Measurements from ENCODE around the gene IGLL5.
"Not testable (repeated sequence)": the region's sequence is repeated elsewhere in the genome, so short reads cannot be mapped to it uniquely, and the experiment has no call there.

The IGLL5 gene

DNA sequence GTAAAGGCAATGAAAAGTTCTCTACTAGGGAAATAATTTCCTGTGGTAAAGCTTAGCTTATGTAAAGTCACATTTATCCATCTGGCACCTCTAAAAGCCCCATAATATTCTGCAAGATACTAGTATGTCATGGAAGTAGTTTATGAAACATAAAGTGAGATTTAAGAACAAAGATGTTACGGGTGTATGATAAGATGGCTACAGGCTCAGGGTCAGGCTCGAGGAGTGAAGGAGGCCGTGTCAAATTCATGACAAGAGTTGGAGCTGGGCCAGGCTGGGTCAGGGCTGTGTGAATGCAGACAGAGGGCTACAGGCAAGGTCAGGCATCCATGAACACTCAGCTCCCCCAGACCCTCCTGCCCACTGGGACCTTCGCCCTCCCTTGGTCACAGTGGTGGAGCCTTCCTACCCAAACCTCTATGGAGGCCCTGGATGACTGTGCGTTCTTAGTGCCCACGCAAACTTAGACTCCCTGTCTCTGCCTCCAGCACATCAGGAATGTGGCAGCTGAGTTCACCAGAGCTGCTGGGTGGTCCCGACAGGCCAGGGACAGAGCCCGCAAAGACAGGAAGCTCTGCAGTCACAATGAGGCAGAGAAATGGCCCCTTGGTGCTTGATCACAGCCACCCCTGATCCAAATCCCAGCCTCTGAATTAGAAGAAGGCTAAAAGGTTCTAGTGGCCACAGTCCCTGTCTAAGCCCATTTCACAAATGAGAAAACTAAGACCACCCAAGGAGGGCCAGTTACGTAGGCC lies 14.8 kb downstream of the IGLL5 start:
- no peak for DNase-seq

DNA sequence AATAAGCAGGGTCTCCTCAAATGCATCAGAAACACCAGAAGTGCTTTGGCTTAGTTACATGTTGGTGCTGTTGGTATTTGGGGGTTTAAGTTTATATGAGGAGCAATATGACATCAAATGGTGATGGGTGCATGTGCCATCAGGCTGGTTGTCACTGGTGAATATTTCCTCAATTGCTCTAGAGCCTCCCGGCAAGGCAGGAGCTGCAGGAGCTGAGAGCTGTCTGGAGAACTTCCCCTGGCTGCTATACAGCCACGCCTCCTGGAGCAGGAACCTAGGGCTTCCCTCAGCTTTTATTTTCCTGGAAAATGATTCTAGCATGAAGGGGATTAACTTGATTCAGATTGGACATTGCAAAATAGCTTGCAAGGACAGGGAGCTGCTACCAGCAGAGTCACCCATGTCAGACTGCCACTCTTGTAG lies 15.8 kb downstream of the IGLL5 start:
- no peak for DNase-seq

DNA sequence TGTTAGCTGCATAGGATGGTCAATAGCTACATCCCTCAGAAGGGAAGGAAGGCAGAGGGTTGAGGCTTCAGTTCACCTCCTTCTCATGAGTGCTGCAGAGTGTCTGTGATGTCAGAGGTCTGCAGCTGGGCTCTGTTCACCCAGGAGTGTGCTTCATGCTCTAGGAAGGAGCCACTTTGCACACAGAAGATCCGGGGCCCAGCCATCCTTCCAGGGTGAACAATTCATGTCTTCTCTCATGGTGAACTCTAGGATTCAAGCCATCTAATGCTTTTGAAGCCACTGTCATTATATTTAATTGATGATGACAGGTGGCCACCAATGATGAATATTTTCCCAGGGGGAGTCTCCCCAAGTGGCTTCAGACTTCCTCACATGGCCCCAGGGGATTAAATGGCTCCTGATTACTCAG lies 16.2 kb downstream of the IGLL5 start:
- DNase-seq, result not testable (repeated sequence)

DNA sequence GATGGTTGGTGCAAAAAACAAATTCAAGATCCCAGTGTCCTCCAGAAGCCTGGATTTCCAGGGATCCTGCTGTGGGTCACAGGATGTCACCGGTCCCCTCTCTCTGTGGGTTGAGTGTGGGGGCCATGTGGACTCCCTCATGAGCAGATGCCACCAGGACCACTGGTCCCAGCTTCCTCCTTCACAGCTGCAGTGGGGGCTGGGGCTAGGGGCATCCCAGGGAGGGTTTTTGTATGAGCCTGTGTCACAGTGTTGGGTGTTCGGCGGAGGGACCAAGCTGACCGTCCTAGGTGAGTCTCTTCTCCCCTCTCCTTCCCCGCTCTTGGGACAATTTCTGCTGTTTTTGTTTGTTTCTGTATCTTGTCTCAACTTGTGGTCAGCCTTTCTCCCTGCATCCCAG lies 17.1 kb downstream of the IGLL5 start:
- DNase-seq, result not testable (repeated sequence)

- not testable (repeated sequence) for DNase-seq
Observed at GRCh38 chr22:22906391-22906790, 18.8 kb downstream of the IGLL5 start.

DNA sequence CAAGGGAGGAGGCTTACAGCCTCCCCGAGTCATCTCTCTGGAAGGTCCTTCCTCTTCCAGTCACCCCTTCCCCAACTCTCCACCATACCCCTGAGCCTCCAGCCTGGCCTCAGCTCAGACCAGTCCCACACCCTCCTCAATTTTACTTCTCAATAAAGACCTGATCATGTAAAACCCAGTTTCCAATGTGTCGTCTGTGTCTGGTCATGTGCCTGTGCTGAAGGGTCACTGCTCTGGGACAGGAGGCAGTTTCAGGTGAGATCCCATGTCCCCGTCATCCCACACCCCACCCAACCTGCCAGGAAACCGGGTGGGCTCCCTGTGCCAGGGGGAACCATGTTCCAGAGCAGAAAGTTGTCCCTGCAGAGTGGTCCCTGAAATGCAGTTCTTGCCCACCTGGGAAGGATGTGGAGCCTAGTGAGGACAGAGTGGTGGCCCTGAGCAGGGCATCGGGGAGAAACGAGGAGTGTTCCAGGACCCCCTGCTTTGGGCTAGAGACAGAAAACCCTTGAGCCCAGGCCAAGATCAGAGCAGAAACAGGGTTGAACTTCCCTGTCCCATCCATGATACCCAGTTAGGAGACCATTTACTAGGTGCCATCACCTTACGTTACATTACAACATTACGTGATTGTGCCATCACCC lies 19.4 kb downstream of the IGLL5 start:
- no peak for DNase-seq

GRCh38 chr22:22907551-22908494 lies 20.2 kb downstream of the IGLL5 start:
- no peak for DNase-seq

GRCh38 chr22:22908495-22908861 lies 20.9 kb downstream of the IGLL5 start:
- no peak for DNase-seq

GRCh38 chr22:22908941-22909604 lies 21.5 kb downstream of the IGLL5 start:
- DNase-seq, result no peak

- no peak for DNase-seq
Observed at GRCh38 chr22:22909605-22910271, 22.1 kb downstream of the IGLL5 start.

DNA sequence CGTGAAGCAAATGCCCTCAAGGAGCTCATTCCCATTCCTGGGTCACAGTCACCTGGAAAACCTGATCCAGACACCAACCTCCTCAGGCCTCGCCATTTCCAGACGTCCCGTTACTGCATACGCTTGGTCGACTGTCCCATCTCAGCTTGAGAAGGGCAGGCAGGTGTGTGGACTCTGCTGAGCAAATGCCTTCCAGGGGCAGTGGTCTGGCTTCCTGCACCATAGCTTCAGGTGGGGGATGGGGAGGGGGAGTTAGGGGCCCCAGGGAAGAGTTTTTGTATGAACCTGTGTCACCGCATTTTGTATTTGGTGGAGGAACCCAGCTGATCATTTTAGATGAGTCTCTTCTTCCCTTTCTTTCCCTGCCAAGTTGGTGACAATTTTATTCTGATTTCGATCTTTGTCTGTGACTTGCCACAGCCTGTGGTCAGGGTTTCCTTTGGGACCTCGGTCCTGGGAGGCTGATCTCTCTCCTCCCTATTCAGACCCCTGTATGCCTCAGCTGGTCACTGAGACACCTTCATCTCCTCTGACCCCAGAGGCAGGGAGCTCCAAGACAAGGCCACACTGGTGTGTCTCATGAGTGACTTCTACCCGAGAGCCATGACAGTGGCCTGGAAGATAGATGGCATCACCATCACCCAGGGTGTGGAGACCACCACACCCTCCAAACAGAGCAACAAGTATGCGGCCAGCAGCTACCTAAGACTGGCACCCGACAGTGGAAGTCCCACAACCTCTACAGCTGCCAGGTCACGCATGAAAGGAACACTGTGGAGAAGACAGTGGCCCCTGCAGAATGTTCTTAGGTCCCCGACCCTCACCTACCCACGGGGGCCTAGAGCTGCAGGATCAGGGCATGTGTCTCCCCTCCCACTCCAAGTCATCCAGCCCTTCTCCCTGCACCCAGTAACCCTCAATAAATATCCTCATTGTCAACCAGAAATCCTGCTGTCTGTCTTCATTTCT lies 22.9 kb downstream of the IGLL5 start:
- no peak for DNase-seq

GRCh38 chr22:22911327-22912134 lies 23.9 kb downstream of the IGLL5 start:
- no peak for DNase-seq

DNA sequence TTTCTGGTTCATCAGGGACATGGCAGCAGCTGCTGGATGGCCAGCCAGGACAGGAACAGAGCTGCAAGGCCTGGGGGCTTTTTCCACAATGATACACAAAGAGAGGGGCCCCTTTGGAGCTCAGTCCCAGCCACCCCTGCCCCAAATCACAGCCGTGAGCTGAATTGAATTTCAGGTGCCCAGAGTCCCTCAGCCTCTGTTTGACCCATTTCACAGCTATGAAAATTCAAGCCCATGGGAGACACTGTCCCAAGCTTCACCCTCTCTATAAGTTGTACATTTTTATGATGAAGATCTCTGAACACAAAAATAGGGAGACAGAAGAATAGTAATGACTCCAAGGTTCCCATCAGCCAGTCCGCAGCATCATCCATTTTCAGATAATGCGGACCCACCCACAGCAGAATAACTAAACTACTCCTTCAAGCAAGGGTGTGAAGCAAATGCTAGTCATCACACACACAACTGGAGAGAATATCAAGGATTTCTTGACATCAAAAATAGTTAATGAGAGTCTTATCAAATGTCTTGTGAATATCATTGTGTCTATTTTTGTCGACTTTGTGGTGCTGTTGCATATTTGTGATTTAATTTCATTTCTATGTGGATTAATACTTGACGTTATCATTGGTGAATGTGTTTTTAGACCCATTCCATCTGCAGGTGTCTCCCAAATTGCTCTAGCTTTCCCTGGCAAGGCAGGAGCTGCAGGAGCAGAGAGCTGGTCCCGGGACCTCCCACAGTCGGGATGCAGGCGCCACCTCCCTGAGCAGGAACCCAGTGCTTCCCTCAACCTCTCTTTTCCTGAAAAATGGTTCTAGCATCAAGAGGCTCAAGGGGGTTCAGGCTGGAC lies 24.7 kb downstream of the IGLL5 start:
- no peak for DNase-seq

- DNase-seq, result no peak
Observed at GRCh38 chr22:22912988-22913253, 25.3 kb downstream of the IGLL5 start.

GRCh38 chr22:22913989-22914388 lies 26.4 kb downstream of the IGLL5 start:
- DNase-seq, result no peak

DNA sequence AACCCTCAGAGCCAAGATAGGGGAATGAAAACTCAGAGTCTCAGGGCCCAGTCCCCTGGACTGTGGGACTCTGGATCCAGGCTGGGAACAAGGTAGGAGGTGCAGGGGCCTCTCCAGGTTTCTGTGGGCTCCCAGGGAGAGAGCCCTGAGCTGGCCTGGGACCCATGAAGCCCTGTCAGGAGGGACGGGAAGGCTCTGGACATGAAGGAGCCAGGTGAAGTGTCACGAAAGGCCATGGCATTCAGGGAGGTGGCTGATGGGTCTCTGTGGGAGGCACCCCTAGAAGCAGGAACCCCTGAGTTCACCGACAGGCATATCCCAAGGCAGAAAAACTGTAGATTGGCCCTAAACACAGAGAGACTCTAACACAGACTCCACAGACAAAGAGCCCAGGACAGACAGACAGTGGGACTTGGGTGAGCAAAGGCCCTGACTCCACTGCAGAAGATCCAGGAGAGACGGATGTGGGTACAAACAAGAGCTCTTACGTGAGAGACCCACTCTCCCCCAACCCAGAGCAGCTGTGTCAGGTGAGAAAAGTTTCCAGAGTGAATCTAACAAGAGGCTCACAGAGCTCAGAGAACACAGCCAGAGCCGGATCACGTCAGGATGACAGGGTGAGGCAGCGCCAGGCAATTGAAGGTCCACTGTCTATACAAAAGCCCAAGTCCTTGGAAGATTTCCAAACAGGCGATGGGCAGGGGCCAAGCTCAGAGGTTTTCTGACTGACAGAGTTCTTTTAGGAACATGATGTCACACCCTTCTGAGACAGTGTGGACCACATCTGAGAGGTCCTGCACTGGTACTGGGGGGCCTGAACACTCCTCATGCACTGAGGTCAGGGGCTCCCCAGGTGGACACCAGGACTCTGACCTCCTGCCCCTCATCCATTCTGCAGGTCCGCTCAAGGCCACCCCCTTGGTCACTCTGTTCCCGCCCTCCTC lies 27.4 kb downstream of the IGLL5 start:
- no peak for DNase-seq

DNA sequence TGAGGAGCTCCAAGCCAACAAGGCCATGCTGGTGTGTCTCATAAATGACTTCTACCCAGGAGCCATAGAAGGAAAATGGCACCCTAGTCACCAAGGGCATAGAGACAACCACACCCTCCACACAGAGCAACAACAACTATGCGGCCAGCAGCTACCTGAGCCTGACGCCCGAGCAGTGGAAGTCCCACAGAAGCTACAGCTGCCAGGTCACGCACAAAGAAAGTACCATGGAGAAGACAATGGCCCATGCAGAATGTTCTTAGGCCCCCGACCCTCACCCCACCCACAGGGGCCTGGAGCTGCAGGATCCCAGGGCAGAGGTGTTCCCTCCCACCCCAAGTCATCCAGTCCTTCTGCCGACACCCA lies 28.0 kb downstream of the IGLL5 start:
- no peak for DNase-seq

GRCh38 chr22:22916215-22916951 lies 28.8 kb downstream of the IGLL5 start:
- DNase-seq, result no peak

All from NCI-H446 treated with DMSO at 0.1 percent for 48 hours (cell line).